Nephron progenitor cell (in vitro differentiated cells): Measurements from ENCODE around the gene DDX46.

Experiments
- DNase-seq: peaks from one replicate; pipeline ENCODE4 v3.0.0; 2021
- H3K27ac Mint-ChIP-seq: 2 replicates; pipeline ENCODE4 v1.8.0; 2021; ENCODE audit warnings: mild to moderate bottlenecking, moderate library complexity, mixed read lengths
- H3K27me3 Mint-ChIP-seq: 2 replicates; pipeline ENCODE4 v1.8.0; 2021; ENCODE audit warnings: mild to moderate bottlenecking, low read depth, mixed read lengths; ENCODE audit not compliant: poor library complexity
- H3K36me3 Mint-ChIP-seq: 2 replicates; pipeline ENCODE4 v1.8.0; 2021; ENCODE audit warnings: low read depth, mixed read lengths
- H3K4me1 Mint-ChIP-seq: 2 replicates; pipeline ENCODE4 v1.8.0; 2021; ENCODE audit warnings: mixed read lengths
- H3K4me3 Mint-ChIP-seq: 2 replicates; pipeline ENCODE4 v1.8.0; 2021; ENCODE audit warnings: mild to moderate bottlenecking, moderate library complexity, mixed read lengths
- H3K9me3 Mint-ChIP-seq: 2 replicates; pipeline ENCODE4 v1.8.0; 2021; ENCODE audit warnings: mild to moderate bottlenecking, moderate library complexity, mixed read lengths
- CTCF ChIP-seq: fragments of 200-600 bp; sonication (generic); IDR thresholded peaks from 2 replicates; pipeline ENCODE4 v1.5.0; 2021; ENCODE audit warnings: antibody characterized with exemption

Gene DDX46

GRCh38 chr5:134803821-134804220 is 45.2 kb downstream of the DDX46 start:
- no peaks in the 10 kb centered on the region for H3K4me1 Mint-ChIP-seq

GRCh38 chr5:134813407-134813806 is 54.8 kb downstream of the DDX46 start:
- Mint-ChIP-seq H3K4me3 (no peak overlapping the region), H3K27ac (peak overlapping the region; percentile 95), H3K9me3 (no peaks in the 10 kb centered on the region), H3K36me3 (peaks cover 76% of the 10 kb centered on the region), H3K27me3 (no peaks in the 10 kb centered on the region), H3K4me1 (no peaks in the 10 kb centered on the region)
- DNase-seq = no peak
- TF ChIP-seq CTCF = no peak

More at GRCh38 chr5:134803821-134804220, 45.2 kb downstream of the DDX46 start:
- TF ChIP-seq CTCF = no peak
- Mint-ChIP-seq H3K36me3 (peaks cover 51% of the 10 kb centered on the region), H3K27ac (peak overlapping the region; percentile 23), H3K4me3 (no peak overlapping the region), H3K9me3 (no peaks in the 10 kb centered on the region), H3K27me3 (no peaks in the 10 kb centered on the region)
- no peak for DNase-seq

- H3K27me3 Mint-ChIP-seq = no peaks in the 10 kb centered on the region
- no peak for TF ChIP-seq CTCF
- H3K4me3 Mint-ChIP-seq = no peak overlapping the region
- no peaks in the 10 kb centered on the region for H3K4me1 Mint-ChIP-seq
- no peak overlapping the region for H3K27ac Mint-ChIP-seq
- no peaks in the 10 kb centered on the region for H3K9me3 Mint-ChIP-seq
- no peak for DNase-seq
- peaks cover 76% of the 10 kb centered on the region for H3K36me3 Mint-ChIP-seq
Measured at GRCh38 chr5:134813827-134814226, 55.2 kb downstream of the DDX46 start.

DNA sequence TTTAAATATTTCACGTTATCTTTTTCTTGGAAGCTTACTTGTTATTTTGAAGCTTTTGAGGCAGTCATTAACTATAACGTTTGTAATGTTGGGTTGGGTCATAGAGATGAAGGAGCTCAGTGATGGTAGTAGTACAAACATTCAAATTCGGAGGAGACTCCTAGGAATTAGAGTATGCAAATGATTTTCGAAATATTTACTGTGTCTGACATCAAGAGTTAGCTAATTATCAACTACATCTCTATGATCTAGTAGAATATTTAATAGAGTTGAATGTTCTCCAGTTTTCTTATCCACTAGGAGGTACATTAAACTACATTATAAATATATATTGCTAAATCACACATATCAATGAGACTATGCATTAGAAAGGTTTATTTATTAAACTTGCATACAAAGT is 58.4 kb downstream of the DDX46 start:
- Mint-ChIP-seq H3K4me3 (no peak overlapping the region), H3K4me1 (no peaks in the 10 kb centered on the region), H3K27me3 (no peaks in the 10 kb centered on the region), H3K9me3 (no peaks in the 10 kb centered on the region), H3K27ac (no peak overlapping the region), H3K36me3 (peaks cover 85% of the 10 kb centered on the region)
- no peak for TF ChIP-seq CTCF
- DNase-seq = no peak

DNA sequence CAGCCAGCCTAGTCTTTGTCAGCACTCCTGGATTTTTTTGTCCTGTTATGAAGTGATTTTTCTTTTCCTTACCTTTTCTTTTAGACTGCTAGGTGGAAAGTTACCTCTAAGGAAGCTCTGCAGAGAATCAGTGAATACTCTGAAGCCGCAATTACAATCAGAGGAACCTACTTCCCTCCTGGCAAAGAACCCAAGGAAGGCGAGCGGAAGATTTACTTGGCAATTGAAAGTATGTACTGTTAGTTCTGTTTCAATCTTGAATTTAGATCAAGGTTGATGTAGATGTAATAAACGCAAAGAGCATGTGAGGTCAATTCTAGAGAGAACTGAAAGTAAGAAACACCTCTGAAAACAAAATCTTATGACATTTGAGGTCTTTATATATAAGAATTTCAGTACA is 60.2 kb downstream of the DDX46 start:
- peaks cover 86% of the 10 kb centered on the region for H3K36me3 Mint-ChIP-seq

More for the DNA sequence above, 60.2 kb downstream of the DDX46 start:
- H3K27me3 Mint-ChIP-seq = no peaks in the 10 kb centered on the region
- no peak for TF ChIP-seq CTCF
- H3K9me3 Mint-ChIP-seq = no peaks in the 10 kb centered on the region
- no peak for DNase-seq
- H3K4me3 Mint-ChIP-seq = no peak overlapping the region
- H3K4me1 Mint-ChIP-seq = no peaks in the 10 kb centered on the region
- no peak overlapping the region for H3K27ac Mint-ChIP-seq
